ENCODE data around the gene ZNF516. TPM values are rescaled to one million over a fixed set of nuclear protein-coding genes. Genes with fewer than 3 reads are reported as not detected.

ZNF516 gene
- total and polyA plus RNA-seq, 10 of the 15 experiments (the other 5 are each of a cell fraction or from before 2014, with no cell fraction given) = 2.0 to 32.0 (median 8.3) TPM

DNA sequence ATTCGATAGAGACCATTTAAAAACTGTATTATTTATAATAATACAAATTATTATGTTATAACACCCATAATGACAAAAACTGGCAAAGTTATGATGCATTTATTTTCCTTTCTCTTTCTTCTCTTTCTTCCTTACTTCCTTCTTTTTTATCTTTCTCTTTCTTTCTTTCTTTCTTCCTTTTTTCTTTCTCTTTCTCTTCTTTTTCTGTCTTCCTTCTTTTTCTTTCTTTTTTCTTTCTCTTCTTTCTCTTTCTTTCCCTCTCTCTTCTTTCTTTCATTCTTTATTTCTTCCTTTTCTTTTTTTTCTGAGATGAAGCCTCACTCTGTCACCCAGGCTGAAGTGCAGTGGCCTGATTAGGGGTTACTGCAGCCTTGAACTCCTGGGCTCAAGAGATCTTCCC, 27.5 kb upstream of the ZNF516 start:
- Histone ChIP-seq H3K9ac (ENCODE audit: control insufficient read depth, insufficient read depth, low read length) (no peak overlapping the region), H2AFZ (ENCODE audit: control insufficient read depth, low read depth, low read length) (no peak overlapping the region), H3K4me1 (ENCODE audit: control insufficient read depth, insufficient read depth, low read length) (peaks cover 9% of the 10 kb centered on the region), H3K27me3 (replicated peaks in 1 of 2; ENCODE audit: control insufficient read depth in 2 of 2, insufficient read depth in 2 of 2, low read length in 1 of 2) (no peaks in the 10 kb centered on the region; a peak in 1 of 4 replicates), H3K27ac (ENCODE audit: control insufficient read depth, insufficient read depth) (no peak overlapping the region), H3K79me2 (ENCODE audit: control insufficient read depth, insufficient read depth, low read length) (no peaks in the 10 kb centered on the region), H3K4me2 (ENCODE audit: control insufficient read depth, insufficient read depth) (no peak overlapping the region), H4K20me1 (ENCODE audit: control insufficient read depth, insufficient read depth) (no peaks in the 10 kb centered on the region), H3K4me3 (no peak overlapping the region), H3K9me3 (replicated peaks; ENCODE audit: control insufficient read depth, insufficient read depth, low read length) (no peaks in the 10 kb centered on the region), H3K36me3 (ENCODE audit: control insufficient read depth in 2 of 2, insufficient read depth in 2 of 2, low read length in 1 of 2) (no peaks in the 10 kb centered on the region)
- SMC1A ChIA-PET (ENCODE audit: uncharacterized antibody, unreplicated experiment) = no interaction called here
- in situ Hi-C loops (cut with MboI) = no loop called here
- BruUV-seq (replicated peaks) = no TSS peak
- FAIRE-seq (no peak), ATAC-seq (no peak), DNase-seq (ENCODE audit: low read depth, low spot score) (no peak)
- POLR2A ChIA-PET = no interaction called here
- intact Hi-C loops (cut with micrococcal nuclease; ENCODE audit: unreplicated experiment) = no loop called here
- CTCF ChIA-PET = no interaction called here
- RAD21 ChIA-PET (ENCODE audit: unreplicated experiment) = no interaction called here
- 97% methylated on average over 1 of the region's 1 CpG for WGBS (ENCODE audit: insufficient coverage, insufficient replicate concordance, low lambda C conversion rate, missing lambda C conversion rate)
- TF ChIP-seq ATF7 (IDR thresholded peaks at IDR 0.05; ENCODE audit: low read depth) (no peak), RBBP5 (conservative IDR thresholded peaks at IDR 0.05) (no peak), HCFC1 (IDR thresholded peaks at IDR 0.05; ENCODE audit: low read length) (no peak), SMAD1 (IDR thresholded peaks at IDR 0.05; ENCODE audit: low read depth, partially characterized antibody) (no peak), NR2C1 (IDR thresholded peaks at IDR 0.05) (no peak), IKZF2 (IDR thresholded peaks at IDR 0.05) (no peak), TCF7 (IDR thresholded peaks at IDR 0.05; ENCODE audit: borderline replicate concordance) (no peak), ZNF622 (IDR thresholded peaks at IDR 0.05) (no peak), NBN (IDR thresholded peaks at IDR 0.05) (no peak), NFIC (IDR thresholded peaks at IDR 0.05; ENCODE audit: low read depth, low read length) (no peak), EED (IDR thresholded peaks at IDR 0.05; ENCODE audit: low read depth) (no peak)
- TF ChIP-seq, protein P1, sequence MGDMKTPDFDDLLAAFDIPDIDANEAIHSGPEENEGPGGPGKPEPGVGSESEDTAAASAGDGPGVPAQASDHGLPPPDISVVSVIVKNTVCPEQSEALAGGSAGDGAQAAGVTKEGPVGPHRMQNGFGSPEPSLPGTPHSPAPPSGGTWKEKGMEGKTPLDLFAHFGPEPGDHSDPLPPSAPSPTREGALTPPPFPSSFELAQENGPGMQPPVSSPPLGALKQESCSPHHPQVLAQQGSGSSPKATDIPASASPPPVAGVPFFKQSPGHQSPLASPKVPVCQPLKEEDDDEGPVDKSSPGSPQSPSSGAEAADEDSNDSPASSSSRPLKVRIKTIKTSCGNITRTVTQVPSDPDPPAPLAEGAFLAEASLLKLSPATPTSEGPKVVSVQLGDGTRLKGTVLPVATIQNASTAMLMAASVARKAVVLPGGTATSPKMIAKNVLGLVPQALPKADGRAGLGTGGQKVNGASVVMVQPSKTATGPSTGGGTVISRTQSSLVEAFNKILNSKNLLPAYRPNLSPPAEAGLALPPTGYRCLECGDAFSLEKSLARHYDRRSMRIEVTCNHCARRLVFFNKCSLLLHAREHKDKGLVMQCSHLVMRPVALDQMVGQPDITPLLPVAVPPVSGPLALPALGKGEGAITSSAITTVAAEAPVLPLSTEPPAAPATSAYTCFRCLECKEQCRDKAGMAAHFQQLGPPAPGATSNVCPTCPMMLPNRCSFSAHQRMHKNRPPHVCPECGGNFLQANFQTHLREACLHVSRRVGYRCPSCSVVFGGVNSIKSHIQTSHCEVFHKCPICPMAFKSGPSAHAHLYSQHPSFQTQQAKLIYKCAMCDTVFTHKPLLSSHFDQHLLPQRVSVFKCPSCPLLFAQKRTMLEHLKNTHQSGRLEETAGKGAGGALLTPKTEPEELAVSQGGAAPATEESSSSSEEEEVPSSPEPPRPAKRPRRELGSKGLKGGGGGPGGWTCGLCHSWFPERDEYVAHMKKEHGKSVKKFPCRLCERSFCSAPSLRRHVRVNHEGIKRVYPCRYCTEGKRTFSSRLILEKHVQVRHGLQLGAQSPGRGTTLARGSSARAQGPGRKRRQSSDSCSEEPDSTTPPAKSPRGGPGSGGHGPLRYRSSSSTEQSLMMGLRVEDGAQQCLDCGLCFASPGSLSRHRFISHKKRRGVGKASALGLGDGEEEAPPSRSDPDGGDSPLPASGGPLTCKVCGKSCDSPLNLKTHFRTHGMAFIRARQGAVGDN (IDR thresholded peaks at IDR 0.05) = no peak
- TF ChIP-seq, protein P2, sequence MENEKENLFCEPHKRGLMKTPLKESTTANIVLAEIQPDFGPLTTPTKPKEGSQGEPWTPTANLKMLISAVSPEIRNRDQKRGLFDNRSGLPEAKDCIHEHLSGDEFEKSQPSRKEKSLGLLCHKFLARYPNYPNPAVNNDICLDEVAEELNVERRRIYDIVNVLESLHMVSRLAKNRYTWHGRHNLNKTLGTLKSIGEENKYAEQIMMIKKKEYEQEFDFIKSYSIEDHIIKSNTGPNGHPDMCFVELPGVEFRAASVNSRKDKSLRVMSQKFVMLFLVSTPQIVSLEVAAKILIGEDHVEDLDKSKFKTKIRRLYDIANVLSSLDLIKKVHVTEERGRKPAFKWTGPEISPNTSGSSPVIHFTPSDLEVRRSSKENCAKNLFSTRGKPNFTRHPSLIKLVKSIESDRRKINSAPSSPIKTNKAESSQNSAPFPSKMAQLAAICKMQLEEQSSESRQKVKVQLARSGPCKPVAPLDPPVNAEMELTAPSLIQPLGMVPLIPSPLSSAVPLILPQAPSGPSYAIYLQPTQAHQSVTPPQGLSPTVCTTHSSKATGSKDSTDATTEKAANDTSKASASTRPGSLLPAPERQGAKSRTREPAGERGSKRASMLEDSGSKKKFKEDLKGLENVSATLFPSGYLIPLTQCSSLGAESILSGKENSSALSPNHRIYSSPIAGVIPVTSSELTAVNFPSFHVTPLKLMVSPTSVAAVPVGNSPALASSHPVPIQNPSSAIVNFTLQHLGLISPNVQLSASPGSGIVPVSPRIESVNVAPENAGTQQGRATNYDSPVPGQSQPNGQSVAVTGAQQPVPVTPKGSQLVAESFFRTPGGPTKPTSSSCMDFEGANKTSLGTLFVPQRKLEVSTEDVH (IDR thresholded peaks at IDR 0.05; ENCODE audit: low read depth, partially characterized antibody) = no peak
- TF ChIP-seq, protein P3, sequence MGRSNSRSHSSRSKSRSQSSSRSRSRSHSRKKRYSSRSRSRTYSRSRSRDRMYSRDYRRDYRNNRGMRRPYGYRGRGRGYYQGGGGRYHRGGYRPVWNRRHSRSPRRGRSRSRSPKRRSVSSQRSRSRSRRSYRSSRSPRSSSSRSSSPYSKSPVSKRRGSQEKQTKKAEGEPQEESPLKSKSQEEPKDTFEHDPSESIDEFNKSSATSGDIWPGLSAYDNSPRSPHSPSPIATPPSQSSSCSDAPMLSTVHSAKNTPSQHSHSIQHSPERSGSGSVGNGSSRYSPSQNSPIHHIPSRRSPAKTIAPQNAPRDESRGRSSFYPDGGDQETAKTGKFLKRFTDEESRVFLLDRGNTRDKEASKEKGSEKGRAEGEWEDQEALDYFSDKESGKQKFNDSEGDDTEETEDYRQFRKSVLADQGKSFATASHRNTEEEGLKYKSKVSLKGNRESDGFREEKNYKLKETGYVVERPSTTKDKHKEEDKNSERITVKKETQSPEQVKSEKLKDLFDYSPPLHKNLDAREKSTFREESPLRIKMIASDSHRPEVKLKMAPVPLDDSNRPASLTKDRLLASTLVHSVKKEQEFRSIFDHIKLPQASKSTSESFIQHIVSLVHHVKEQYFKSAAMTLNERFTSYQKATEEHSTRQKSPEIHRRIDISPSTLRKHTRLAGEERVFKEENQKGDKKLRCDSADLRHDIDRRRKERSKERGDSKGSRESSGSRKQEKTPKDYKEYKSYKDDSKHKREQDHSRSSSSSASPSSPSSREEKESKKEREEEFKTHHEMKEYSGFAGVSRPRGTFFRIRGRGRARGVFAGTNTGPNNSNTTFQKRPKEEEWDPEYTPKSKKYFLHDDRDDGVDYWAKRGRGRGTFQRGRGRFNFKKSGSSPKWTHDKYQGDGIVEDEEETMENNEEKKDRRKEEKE (IDR thresholded peaks at IDR 0.05) = no peak
- TF ChIP-seq, protein P4, sequence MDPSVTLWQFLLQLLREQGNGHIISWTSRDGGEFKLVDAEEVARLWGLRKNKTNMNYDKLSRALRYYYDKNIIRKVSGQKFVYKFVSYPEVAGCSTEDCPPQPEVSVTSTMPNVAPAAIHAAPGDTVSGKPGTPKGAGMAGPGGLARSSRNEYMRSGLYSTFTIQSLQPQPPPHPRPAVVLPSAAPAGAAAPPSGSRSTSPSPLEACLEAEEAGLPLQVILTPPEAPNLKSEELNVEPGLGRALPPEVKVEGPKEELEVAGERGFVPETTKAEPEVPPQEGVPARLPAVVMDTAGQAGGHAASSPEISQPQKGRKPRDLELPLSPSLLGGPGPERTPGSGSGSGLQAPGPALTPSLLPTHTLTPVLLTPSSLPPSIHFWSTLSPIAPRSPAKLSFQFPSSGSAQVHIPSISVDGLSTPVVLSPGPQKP (IDR thresholded peaks at IDR 0.05; ENCODE audit: low read depth, low read length) = no peak

Data from GM12878 (cell line).